ENCODE data around the gene HSPA6.
"Not testable (repeated sequence)": the region's sequence is repeated elsewhere in the genome, so short reads cannot be mapped to it uniquely, and the experiment has no call there.

HSPA6 gene

DNA sequence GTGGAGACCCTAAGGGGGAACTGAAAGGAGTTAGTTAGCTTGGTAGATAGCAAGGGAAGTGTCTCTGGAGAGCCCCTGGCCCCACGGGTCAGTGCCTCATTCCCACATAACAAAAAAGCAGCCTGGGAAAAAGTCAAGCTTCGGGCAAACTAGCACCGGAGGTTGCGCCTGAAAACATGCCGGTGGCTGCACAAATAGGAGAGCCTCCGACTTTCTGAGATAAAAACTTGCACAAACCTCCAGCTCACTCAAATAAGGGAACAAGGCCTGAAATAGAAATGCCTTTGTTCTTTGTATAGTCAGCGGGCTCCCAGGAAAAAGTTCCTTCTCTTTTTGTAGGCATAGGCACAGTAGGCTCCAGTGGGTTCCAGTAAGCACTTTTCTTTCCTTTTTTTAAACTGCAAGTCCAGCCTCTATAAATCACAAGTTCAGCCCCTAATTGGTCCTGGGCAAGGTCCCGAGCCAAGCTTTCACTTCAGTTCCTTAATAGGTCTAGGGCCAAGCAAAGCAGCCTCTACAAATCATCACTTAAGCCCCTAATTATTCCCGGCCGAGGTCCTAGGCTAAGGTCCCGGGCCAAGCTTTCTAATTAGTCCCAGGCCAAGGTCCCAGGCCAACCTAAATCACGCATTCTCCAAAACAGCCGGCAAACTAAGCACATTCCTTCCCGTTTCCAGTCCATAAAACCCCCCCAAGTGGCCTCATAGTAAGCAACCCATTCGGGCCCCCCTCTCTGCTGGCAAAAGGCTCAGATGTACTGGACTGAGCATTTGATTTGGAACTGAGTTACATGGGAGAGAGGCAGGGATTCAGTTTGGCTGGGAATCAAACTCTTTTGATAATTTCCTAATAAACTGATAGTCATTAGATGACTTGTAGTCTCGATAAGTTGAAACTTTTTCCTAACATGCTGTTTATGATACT, 8.6 kb downstream of the HSPA6 start:
- not testable (repeated sequence) for DNase-seq (ENCODE audit: low read depth in 3 of 3)

DNA sequence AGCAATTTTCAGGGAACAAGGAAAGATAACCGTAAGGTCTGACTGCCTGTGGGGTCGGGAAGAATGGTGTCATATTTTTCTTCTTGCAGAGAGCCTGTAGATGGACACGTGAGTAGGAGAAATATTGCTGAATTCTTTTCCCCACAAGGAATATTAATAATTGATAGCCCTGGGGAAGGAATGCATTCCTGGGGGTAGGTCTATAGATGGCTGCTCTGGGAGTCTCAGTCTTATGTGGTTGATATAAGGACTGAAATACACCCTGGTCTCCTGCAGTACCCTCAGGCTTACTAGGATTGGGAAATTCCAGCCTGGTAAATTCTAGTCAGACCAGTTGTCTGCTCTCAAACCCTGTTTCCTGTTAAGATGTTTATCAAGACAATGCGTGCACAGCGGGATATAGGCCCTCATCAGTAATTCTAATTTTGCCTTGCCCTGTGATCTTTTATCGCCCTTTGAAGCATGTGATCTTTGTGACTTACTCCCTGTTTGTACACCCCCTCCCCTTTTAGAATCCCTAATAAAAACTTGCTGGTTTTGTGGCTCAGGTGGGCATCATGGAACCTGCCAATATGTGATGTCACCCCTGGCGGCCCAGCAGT, 12.8 kb downstream of the HSPA6 start:
- DNase-seq (ENCODE audit: low read depth in 3 of 3): not testable (repeated sequence)

DNA sequence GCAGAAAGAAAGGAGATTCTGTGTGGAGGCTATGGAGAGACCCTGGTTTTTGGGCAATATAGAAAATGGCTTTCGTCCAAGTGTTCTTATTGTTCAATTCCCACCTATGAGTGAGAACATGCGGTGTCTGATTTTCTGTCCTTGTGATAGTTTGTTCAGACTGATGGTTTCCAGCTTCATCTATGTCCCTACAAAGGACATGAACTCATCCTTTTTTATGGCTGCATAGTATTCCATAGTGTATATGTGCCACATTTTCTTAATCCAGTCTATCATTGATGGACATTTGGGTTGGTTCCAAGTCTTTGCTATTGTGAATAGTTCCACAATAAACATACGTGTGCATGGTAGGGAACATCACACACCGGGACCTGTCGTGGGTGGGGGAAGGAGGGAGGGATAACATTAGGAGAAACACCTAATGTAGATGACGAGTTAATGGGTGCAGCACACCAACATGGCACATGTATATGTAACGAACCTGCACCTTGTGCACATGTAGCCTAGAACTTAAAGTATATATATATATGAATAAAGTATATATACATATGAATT, 14.7 kb downstream of the HSPA6 start:
- not testable (repeated sequence) for DNase-seq (ENCODE audit: low read depth in 3 of 3)

DNA sequence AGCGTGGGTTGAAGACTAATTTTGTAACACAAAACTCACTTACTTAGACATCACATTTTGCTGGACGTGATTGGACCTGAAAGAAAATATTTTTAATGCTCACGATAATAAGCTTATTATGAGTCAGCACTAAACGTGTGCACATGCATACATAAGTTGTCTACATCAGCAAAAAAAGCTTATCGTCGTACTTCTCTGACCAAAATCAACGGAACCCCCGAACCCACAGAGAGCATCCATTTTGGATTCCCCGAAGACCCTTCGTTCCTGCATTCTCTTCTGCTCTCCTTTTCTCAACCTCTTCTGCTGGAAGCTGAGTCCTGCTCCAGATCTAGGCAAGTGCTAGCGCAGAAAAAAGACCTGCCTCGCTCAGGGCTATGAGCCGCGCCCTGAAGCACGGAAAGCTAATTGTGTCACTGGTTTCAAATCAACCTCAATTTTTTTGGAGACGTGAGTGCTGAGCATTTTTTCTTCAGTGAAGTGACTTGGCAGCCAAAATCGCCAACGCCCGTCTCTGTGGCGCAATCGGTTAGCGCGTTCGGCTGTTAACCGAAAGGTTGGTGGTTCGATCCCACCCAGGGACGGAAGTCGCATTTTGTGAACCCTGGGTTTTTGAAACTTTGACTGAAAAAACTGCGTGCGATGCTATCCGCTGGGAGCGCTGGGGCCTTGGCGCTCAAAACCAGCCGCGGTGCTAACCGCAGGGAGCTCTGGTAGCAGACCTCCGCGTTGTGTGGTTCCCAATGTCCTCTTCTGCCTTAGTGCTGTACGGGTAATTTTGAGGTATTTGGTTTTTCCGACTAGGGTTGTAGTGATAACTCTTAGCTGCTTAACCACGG, 15.6 kb downstream of the HSPA6 start:
- peak; percentile 80 to 94 (median 93) for DNase-seq (ENCODE audit: low read depth in 3 of 3)

DNA sequence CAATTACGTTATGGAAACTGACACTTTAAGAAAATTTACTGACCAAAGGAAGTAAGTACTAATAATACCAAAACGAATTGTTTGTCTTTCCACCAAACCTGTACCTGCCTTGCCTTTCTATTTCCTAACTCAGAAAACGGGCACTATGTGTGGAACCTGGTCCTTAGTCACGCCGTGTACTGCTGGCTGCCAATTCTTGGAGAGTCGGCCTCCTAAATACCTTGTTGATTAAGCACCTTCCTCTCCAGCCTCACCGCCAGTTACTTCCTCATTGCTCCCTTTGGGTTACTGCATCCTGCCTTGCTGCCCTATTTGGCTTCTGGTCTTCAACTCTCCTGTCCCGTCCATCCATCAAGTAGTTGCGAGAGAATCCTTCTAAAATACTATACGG, 16.2 kb downstream of the HSPA6 start:
- DNase-seq (ENCODE audit: low read depth in 3 of 3): not testable (repeated sequence)

DNA sequence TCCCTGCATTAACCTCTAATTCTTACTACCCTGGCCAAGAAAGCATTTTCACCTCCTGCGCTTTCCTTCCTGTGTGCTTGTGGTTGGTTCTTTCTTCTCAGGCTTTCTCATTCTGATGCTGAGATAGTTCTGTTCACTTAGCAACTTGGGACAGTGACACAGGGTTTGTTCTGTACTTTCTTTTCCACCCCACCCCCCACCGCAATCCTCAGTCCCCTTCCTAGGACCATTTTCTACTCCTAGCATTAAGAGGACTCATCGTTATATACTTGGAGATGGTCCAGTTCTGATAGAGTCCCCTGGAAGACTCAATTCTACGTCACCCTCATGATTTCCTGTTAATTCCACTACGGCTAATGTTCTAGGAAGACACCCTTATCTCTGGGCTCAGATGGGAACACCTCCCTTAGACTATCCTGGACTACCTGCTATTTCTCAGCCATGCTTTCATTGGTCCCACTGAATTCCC, 17.8 kb downstream of the HSPA6 start:
- DNase-seq (ENCODE audit: low read depth in 3 of 3): peak in 1 of 3 donors; percentile 20

DNA sequence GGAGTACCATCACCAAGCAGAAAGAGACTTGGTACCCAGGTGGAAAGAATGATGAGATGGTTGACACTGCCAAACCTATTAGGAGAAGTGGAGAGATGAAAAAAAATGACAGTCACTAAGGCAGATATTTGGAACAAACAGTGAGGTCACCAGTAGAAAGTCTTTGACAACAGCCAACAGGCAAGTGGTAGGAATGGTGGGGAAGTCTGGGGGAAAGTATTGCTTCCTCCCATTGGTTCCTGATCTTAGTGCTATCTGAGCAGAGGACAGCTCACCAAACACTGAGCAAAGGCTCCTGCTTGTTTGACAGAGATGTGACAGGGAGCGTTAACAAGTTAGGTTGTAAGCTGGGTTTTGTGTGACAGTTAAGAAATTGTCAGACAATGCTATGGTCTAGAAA, 18.8 kb downstream of the HSPA6 start:
- not testable (repeated sequence) for DNase-seq (ENCODE audit: low read depth in 3 of 3)

DNA sequence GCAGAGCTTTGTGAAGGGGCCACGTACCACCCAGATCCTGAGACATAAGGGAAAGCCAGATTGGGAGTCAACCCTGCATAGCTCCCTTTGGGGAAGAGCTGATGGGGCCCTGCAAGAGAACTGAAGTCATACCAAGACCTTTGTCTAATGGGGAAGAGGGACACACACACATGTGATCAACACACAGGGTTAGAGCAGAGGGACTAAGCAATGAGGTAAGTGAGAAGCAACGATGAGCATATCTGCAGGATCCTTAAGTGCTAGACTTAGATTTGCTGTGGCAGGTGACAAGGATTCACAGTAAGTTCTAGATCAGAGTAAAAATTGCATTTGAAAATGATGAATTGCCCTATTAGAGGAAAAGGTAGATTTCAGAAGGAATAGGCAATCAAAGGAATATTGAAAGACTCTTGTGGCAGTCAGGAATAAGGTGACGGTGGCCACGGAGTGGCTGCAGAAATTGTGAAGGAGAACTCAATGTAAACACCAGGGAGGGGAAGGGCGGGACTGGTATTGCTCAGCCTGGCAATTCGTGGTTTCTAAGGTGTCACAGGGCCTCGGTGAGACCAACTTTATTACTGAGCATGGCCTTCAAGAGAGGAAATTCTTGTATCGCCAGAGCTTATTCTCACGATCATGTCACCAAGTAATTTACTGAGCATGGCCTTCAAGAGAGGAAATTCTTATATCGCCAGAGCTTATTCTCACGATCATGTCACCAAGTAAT, 20.8 kb downstream of the HSPA6 start:
- DNase-seq (ENCODE audit: low read depth in 3 of 3): not testable (repeated sequence)

DNA sequence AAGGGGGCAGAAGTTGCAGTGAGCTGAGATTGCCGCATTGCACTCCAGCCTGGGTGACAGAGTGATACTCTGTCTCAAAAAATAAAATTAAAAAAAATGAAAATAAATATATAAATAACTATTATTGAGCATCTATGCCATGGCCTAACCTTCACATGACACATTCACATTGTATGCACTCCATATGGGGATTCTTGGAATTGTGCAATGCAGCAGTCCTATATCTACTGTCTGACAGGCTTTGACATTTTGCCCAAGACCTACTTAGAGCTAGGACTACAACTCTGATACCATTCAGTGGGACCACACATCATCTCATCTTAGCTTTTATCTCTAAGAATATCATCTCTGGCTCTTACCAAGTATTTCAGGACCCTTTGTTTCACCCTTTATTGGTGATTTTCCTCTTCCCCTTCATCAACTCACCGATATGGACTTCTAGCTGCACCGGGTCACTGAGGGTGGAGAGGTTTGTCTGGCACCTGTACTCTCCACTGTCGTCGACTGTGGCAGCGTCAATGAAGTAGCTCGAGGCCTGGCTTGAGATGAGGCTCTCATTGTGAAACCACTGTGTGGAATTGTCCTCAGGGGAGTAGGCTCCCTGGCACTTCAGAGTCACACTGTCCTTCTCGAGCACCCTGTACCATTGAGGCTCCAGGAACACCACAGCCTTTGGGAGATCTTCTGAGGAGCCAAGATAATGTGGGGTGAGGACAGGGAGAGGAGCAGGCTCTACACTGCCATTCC, 23.8 kb downstream of the HSPA6 start:
- not testable (repeated sequence) for DNase-seq (ENCODE audit: low read depth in 3 of 3)

DNA sequence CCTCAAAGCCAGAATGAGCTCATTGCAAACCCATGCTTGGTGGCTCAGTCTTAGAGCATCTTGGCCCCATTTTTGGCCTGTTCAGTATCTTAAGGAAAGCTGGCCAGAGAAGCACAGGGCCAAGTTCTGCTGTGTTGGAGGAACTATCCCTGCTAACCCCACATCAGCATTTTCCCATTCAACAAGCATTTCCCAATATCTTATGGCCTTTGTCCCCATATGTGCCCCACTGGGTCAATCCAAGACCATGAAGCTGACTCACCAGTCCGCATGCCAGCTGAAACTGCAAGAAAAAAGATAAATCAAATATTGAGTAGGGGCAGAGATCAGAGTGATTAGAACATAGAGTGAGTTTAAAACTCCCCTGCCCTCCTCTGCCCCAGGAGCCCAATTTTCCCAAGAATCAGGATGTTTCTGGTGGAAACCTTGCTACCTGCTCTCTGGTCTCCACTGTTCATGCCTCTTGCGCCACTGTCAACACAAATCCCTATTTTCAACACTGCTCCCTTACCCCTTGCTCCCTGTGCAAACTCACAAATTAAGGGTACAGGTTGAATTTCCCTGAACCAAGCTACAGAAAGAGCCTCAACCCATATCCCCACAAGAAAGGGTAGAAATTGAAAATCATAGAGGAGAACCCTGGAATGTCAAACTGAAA, 24.5 kb downstream of the HSPA6 start:
- DNase-seq (ENCODE audit: low read depth in 3 of 3): not testable (repeated sequence)

DNA sequence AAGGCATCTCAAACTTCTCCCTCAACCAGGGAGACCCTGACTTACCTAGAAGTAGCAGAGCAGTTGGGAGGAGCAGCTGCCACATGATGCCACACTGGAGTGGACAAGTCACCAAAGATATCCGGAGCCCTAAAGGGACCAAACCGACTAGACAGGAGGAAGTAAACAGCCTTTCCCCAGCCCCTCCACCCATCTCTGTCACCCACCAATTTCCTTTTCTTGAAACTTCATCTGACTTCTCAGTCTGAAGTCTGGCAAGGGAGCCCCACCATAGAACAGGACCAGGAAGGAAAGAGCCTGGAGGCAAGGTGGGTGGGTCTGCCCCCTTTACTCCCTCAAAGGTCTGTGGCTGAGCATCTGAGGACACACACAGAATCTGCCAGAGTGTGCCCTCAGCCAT, 25.3 kb downstream of the HSPA6 start, which contains the start of gene FCGR3A:
Gene FCGR3A (minus strand): TSS at position 167 of the 400 bp plus-strand sequence. CDS start 82 bp downstream, at position 85.
- DNase-seq (ENCODE audit: low read depth in 3 of 3): no peak

DNA sequence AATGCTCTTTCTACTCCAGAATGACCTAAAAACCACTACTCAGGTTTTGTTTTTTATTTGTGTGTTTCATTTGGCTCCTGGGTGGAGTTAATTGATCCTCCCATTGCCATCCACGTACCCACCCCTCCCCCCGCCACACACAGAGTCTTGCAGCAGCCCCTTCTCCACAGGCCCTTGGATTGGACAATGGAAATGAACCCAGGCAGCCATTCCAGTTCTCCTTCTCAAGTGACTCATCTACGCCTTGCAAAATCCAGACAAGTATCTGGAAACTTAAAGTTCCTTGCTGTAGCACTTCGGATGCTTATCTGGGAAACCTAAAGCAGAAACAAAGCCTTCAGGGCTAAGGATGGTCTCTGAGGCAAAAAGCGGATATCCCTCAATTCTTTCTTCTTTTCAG, 26.6 kb downstream of the HSPA6 start:
- not testable (repeated sequence) for DNase-seq (ENCODE audit: low read depth in 3 of 3)

DNA sequence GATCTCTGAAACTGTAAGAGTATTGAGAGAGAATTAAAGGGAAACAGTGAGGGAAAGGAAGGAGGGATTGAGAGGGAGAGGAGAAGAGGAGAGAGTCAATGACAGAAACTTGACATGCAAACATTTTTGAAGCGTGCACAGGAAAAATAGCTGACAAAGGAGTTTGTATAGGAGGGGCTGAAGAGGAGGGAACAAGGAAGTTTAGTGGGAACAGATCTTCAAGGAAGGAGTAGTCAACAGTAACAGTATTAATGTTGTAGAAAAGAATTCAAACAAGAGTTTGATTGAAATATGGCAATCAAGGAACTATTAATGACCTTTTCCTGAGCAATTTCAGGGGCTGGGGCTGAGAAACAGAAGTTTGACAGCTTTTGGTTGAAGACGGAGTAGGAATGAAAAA, 29.3 kb downstream of the HSPA6 start:
- DNase-seq (ENCODE audit: low read depth in 3 of 3): not testable (repeated sequence)

DNA sequence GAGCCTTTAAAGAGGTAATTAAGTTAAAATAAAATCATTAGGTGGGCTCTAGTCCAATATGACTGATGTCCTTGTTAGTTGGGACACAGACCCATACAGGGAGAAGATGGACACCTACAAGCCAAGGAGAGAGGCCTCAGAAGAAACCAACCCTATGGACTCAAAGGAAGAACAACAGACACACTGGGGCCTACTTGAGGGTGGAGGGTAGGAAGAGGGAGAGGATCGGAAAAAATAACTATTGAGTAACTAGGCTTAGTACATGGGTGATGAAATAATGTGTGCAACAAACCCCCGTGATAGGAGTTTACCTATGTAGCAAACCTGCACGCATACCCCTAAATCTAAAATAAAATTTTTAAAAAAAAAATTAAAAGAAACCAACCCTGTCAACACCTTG, 30.0 kb downstream of the HSPA6 start:
- not testable (repeated sequence) for DNase-seq (ENCODE audit: low read depth in 3 of 3)

DNA sequence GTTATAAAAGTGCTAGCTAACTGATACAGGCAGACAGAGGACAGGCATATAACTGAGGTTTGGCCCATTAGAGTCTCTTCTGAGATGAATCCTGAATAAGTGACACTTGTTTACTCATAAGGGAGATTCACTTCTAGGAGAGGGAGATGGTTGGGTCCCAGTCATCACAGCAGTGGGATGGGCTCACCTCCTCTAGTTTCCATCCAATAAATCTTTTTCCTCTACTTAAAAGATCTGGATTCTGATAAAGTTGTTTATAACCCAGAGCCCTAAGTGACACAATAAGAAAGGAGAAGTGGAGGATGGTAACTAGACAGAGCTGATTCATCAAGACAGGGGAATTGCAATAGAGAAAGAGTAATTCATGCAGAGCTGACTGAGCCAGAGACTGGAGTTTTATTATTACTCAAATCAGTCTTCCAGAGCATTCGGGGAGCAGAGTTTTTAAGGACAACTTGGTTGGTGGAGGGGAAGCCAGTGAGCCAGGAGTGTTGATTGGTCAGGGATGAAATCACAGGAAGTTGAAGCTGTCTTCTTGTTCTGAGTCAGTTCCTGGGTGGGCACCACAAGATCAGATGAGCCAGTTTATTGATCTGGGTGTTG, 30.6 kb downstream of the HSPA6 start:
- peak in 1 of 3 donors; percentile 36 for DNase-seq (ENCODE audit: low read depth in 3 of 3)

DNA sequence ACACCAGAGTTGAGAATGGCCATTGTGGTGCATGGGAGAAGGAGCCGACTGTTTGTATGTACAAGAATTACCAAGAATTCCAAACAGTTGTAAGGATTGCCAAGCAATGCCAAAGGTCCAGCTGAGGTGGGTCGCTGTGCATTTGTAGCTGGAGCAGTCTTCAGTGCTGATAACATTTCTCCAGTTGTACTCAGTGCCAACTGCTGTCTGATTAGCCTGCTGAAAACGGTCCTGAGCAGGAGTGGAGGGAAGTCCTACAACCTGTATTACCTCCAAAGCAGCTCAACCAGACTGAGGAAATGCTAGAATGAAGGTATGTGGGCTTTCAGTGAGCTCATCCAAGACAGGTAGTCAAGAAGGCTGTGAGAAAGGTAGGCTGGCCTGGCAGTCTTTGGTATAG, 31.8 kb downstream of the HSPA6 start:
- DNase-seq (ENCODE audit: low read depth in 3 of 3): not testable (repeated sequence)

DNA sequence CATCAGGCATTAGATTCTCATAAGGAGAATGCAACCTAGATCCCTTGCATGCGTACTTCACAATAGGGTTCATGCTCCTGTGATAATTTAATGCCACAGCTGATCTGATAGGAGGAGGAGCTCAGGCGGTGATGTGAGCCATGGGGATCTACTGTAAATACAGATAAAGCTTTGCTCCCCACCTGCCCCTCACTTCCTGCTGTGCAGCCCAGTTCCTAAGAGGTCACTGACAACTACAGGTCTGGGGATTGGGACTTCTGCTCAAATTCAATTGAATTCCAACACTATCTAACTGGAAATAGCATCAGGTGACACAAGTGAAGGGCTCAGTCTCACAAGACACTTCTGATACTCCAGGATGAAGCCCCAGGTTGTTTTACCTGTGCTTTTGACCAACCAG, 32.6 kb downstream of the HSPA6 start:
- DNase-seq (ENCODE audit: low read depth in 3 of 3): not testable (repeated sequence)

DNA sequence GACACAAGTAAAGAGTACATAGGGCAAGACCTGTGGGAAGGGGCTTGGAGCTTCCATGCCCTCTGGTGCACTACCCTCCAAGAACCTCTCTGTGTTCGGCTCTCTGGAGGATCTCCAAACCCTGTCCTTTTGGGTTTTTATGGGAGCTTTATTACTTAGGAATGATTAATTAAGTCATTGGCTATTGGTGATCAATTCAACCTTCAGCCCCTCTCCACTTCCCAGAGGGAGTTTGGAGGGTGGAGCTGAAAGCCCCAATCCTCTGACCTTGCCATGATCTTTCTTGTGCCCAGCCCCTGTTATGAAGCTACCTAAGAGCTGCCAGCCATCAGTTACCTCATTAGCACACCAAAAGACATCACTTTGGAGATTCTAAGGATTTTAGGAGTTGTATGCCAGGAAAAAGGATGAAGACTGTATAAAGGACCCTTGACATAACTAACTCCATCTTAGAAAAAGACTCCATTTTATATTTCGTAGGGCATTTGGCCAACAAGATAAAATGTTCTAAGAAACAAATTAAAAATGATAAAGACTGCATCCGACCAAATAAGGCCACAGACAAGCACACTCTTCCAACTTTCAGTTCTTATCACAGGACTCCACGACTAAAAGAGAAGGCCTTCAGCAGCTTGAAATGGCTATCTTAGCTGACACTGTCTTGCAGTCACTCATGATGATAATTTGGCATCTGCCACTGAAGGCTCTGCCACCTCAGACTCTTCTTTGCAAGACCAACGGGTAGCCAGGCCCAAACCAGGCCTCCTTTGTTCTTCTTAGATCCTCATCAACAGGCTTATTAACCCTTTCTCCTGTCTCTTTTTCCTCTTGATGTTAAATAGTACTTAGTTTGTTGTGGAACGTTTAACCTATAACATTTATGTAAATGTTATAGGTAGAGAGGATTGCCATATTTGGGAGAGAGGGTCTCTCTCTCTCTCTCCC, 33.4 kb downstream of the HSPA6 start:
- not testable (repeated sequence) for DNase-seq (ENCODE audit: low read depth in 3 of 3)

Measured in stimulated activated CD4-positive, alpha-beta T cell treated with anti-CD3 and anti-CD28 coated beads, TNF-alpha, amount 100 ng/mL, for 48 hours (primary cell).